Calu3 (cell line): ENCODE results near the gene RAI1. TPM values are rescaled to one million over a fixed set of nuclear protein-coding genes. Genes with fewer than 3 reads are reported as not detected.

Experiments used
- BruUV-seq: library from RNA; stranded (reverse); fragments of 400-500 nt; replicated peaks from 2 replicates; lab custom pipeline; 2021; lab: Mats Ljungman, UMichigan
- CTCF ChIA-PET: fragments of 300-600 bp; sonication (Branson Sonifier 250); formaldehyde crosslinking; loops from one replicate; lab custom pipeline; 2022; ENCODE audit warnings: antibody characterized with exemption; lab: Charles Lee
- DNase-seq: peaks from one replicate; pipeline ENCODE4 v3.0.0; 2022
- H3K27ac Mint-ChIP-seq: one replicate; pipeline ENCODE4 v1.8.0; 2022; ENCODE audit warnings: mixed read lengths; ENCODE audit not compliant: unreplicated experiment
- H3K27me3 Mint-ChIP-seq: one replicate; pipeline ENCODE4 v1.8.0; 2022; ENCODE audit warnings: mixed read lengths; ENCODE audit not compliant: unreplicated experiment
- H3K36me3 Mint-ChIP-seq: one replicate; pipeline ENCODE4 v1.8.0; 2022; ENCODE audit warnings: mild to moderate bottlenecking, moderate library complexity, mixed read lengths; ENCODE audit not compliant: insufficient read depth, unreplicated experiment
- H3K4me1 Mint-ChIP-seq: one replicate; pipeline ENCODE4 v1.8.0; 2022; ENCODE audit warnings: mild to moderate bottlenecking, low read depth, mixed read lengths; ENCODE audit not compliant: unreplicated experiment
- H3K4me3 Mint-ChIP-seq: one replicate; pipeline ENCODE4 v1.8.0; 2022; ENCODE audit warnings: mild to moderate bottlenecking, low read depth, moderate library complexity, mixed read lengths; ENCODE audit not compliant: unreplicated experiment
- H3K9me3 Mint-ChIP-seq: one replicate; pipeline ENCODE4 v1.8.0; 2022; ENCODE audit warnings: low read depth, mixed read lengths; ENCODE audit not compliant: unreplicated experiment
- CTCF ChIP-seq: fragments of 200-600 bp; IDR thresholded peaks from one replicate; pipeline ENCODE4 v1.8.0; 2022; ENCODE audit warnings: antibody characterized with exemption; ENCODE audit not compliant: unreplicated experiment
- intact Hi-C: fragments of 100-400 bp; cut with micrococcal nuclease; formaldehyde crosslinking; loops from one replicate; pipeline ENCODE4 v1.10.0; 2022; ENCODE audit not compliant: unreplicated experiment
- total RNA-seq: library from RNA; stranded (reverse); gene quantifications from 2 replicates; pipeline ENCODE4 v1.2.3, GENCODE V29; 2022

Gene RAI1
- total RNA-seq, 1 experiment from 2014 or later = 38.0 TPM

- H3K27me3 Mint-ChIP-seq = no peaks in the 10 kb centered on the region
- H3K4me1 Mint-ChIP-seq = peaks cover 61% of the 10 kb centered on the region
- H3K9me3 Mint-ChIP-seq = no peaks in the 10 kb centered on the region
- H3K4me3 Mint-ChIP-seq = peak overlapping the region; percentile 74
- H3K27ac Mint-ChIP-seq = peak overlapping the region; percentile 95
- CTCF ChIA-PET = no interaction called here
- peak; percentile 63 for DNase-seq
- intact Hi-C loops = loop anchor here (5.0 kb wide), 1 partner anchor 38 kb away; no protein-coding TSS in a partner anchor
- peaks cover 41% of the 10 kb centered on the region for H3K36me3 Mint-ChIP-seq
- BruUV-seq = TSS peak; percentile 61
- no peak for TF ChIP-seq CTCF
Measured at GRCh38 chr17:17694169-17695081, 13.2 kb downstream of the RAI1 start.

GRCh38 chr17:17696085-17696484 lies 14.8 kb downstream of the RAI1 start:
- H3K27me3 Mint-ChIP-seq = no peaks in the 10 kb centered on the region
- no peak for TF ChIP-seq CTCF
- no peaks in the 10 kb centered on the region for H3K9me3 Mint-ChIP-seq
- no peak overlapping the region for H3K4me3 Mint-ChIP-seq
- H3K4me1 Mint-ChIP-seq = peaks cover 58% of the 10 kb centered on the region
- no peak for DNase-seq
- intact Hi-C loops = no loop called here
- H3K27ac Mint-ChIP-seq = no peak overlapping the region
- BruUV-seq = no TSS peak
- CTCF ChIA-PET = interaction anchor here (0.7 kb wide), 1 partner anchor 329 kb away, joined by 3 read pairs; no protein-coding TSS in a partner anchor
- peaks cover 41% of the 10 kb centered on the region for H3K36me3 Mint-ChIP-seq

- intact Hi-C loops = no loop called here
- CTCF ChIA-PET = no interaction called here
- Mint-ChIP-seq H3K9me3 (no peaks in the 10 kb centered on the region), H3K27ac (no peak overlapping the region), H3K27me3 (no peaks in the 10 kb centered on the region), H3K4me1 (peaks cover 48% of the 10 kb centered on the region), H3K4me3 (peak overlapping the region; percentile 31), H3K36me3 (peaks cover 46% of the 10 kb centered on the region)
- TF ChIP-seq CTCF = no peak
- BruUV-seq = no TSS peak
- DNase-seq = no peak
Measured at GRCh38 chr17:17696882-17697633, 15.8 kb downstream of the RAI1 start.

GRCh38 chr17:17698371-17698770 lies 17.1 kb downstream of the RAI1 start:
- H3K27ac Mint-ChIP-seq = no peak overlapping the region
- H3K4me1 Mint-ChIP-seq = peaks cover 44% of the 10 kb centered on the region
- no TSS peak for BruUV-seq
- H3K27me3 Mint-ChIP-seq = no peaks in the 10 kb centered on the region
- no peak for DNase-seq
- CTCF ChIA-PET = no interaction called here
- peaks cover 37% of the 10 kb centered on the region for H3K36me3 Mint-ChIP-seq
- no peaks in the 10 kb centered on the region for H3K9me3 Mint-ChIP-seq
- intact Hi-C loops = no loop called here
- no peak for TF ChIP-seq CTCF
- H3K4me3 Mint-ChIP-seq = no peak overlapping the region
